K562 (cell line): ENCODE results near the gene ROBO1. TPM values are rescaled to one million over a fixed set of nuclear protein-coding genes. Genes with fewer than 3 reads are reported as not detected.

Experiments
- ATAC-seq: fragments of 200-7000 bp; cut with Tn5 transposase; 3 replicates; pipeline ENCODE4 v1.9.1; 2020; ENCODE audit warnings: moderate library complexity
- BruUV-seq: library from RNA; stranded (reverse); fragments of 400-500 nt; replicated peaks from 2 replicates; lab custom pipeline; 2021; lab: Mats Ljungman, UMichigan
- CTCF ChIA-PET: fragments of 300-600 bp; formaldehyde crosslinking; extraction: SDS; loops from one replicate; lab custom pipeline; 2021; ENCODE audit warnings: low intra/inter-chr PET ratio; lab: Yijun Ruan, JAX
- POLR2A ChIA-PET: fragments of 300-600, 350-650 bp; sonication (Branson Sonifier 250); formaldehyde crosslinking; extraction: SDS; loops from one replicate; lab custom pipeline; 2021; ENCODE audit warnings: antibody characterized with exemption, inconsistent platforms; lab: Yijun Ruan, JAX
- DNase-seq, 4 experiments: peaks; one replicate each; pipeline versions ENCODE4 v3.0.0 to v3.0.0-alpha.2; 2011 to 2018; ENCODE audit warnings: low spot score in 3 of 4, mixed read lengths in 3 of 4; ENCODE audit errors: extremely low read depth in 1 of 4
- FAIRE-seq: peaks from 2 replicates; lab custom pipeline; 2011; peaks lifted over from hg19 to GRCh38; lab: Jason Lieb, UNC
- H2AFZ ChIP-seq: 2 replicates; pipeline ENCODE4 v1.6.0; 2011; ENCODE audit warnings: low read depth, low read length, control low read depth, inconsistent platforms
- H3K27ac ChIP-seq: fragments of 200-600 bp; 3 replicates; pipeline ENCODE4 v1.8.0; 2011; ENCODE audit warnings: low read depth, mild to moderate bottlenecking, control low read depth, inconsistent platforms, low read length, moderate library complexity, mixed read lengths; ENCODE audit errors: extremely low read depth
- H3K27me3 ChIP-seq, 2 experiments: fragments of 300-600 bp in 1 of 2; 2 replicates in 1 of 2; 3 replicates in 1 of 2; pipeline versions ENCODE4 v1.6.0 to v1.8.0; 2011; ENCODE audit warnings: inconsistent platforms in 2 of 2, low read length in 2 of 2, mild to moderate bottlenecking in 1 of 2, mixed read lengths in 1 of 2, moderate library complexity in 1 of 2; ENCODE audit not compliant: control insufficient read depth in 2 of 2, insufficient read depth in 2 of 2
- H3K36me3 ChIP-seq: fragments of 300-600 bp; 3 replicates; pipeline ENCODE4 v1.8.0; 2011; ENCODE audit warnings: mild to moderate bottlenecking, low read length, inconsistent platforms; ENCODE audit not compliant: control insufficient read depth, insufficient read depth
- H3K4me1 ChIP-seq, 2 experiments: fragments of 200-600 bp in 1 of 2; replicated peaks in 1 of 2; 2 replicates in 1 of 2; 3 replicates in 1 of 2; pipeline versions ENCODE4 v1.5.1 to v1.8.0; 2011; ENCODE audit warnings: inconsistent platforms in 2 of 2, low read length in 2 of 2, mild to moderate bottlenecking in 1 of 2, mixed read lengths in 1 of 2, moderate library complexity in 1 of 2; ENCODE audit not compliant: control insufficient read depth in 2 of 2, insufficient read depth in 2 of 2
- H3K4me2 ChIP-seq: 2 replicates; pipeline ENCODE4 v1.6.1; 2011; ENCODE audit warnings: low read length, control low read depth, inconsistent platforms, mixed read lengths; ENCODE audit not compliant: insufficient read depth
- H3K4me3 ChIP-seq: fragments of 200-600 bp; sonication (generic), shearing (Covaris generic); 2 replicates; pipeline ENCODE4 v1.5.1; 2016; ENCODE audit warnings: control low read depth, inconsistent platforms
- H3K79me2 ChIP-seq: fragments of 200-600 bp; 3 replicates; pipeline ENCODE4 v1.8.0; 2011; ENCODE audit warnings: low read length, inconsistent platforms; ENCODE audit not compliant: control insufficient read depth, insufficient read depth
- H3K9ac ChIP-seq, 2 experiments: 2 replicates each; pipeline versions ENCODE4 v1.6.0 to v1.6.1; 2011; ENCODE audit warnings: low read depth in 2 of 2, low read length in 2 of 2, control low read depth in 1 of 2, inconsistent platforms in 1 of 2, mild to moderate bottlenecking in 1 of 2, mixed read lengths in 1 of 2; ENCODE audit not compliant: insufficient read depth in 1 of 2
- H3K9me1 ChIP-seq: one replicate; pipeline ENCODE4 v1.6.0; 2011; ENCODE audit warnings: inconsistent platforms, mild to moderate bottlenecking, low read length, moderate library complexity; ENCODE audit not compliant: control insufficient read depth, insufficient read depth
- H3K9me3 ChIP-seq: replicated peaks from 2 replicates; pipeline ENCODE4 v1.5.1; 2011; ENCODE audit warnings: low read depth, low read length, inconsistent platforms; ENCODE audit not compliant: control insufficient read depth, insufficient read depth
- H4K20me1 ChIP-seq: replicated peaks from 2 replicates; pipeline ENCODE4 v1.6.1; 2011; ENCODE audit warnings: low read length, inconsistent platforms, mixed read lengths; ENCODE audit not compliant: control insufficient read depth, insufficient read depth
- CBX8 ChIP-seq: fragments of 200-600 bp; sonication (generic); IDR thresholded peaks from 2 replicates; pipeline ENCODE4 v1.6.1; 2012; ENCODE audit warnings: borderline replicate concordance, mixed run types, low read depth, mild to moderate bottlenecking, moderate library complexity, mixed read lengths, low read length, control low read depth, inconsistent platforms; ENCODE audit not compliant: poor library complexity, severe bottlenecking; ENCODE audit errors: extremely low read depth
- DPF2 ChIP-seq: fragments of 450-650 bp; IDR thresholded peaks from 2 replicates; pipeline ENCODE4 v1.6.1; 2016
- ELF1 ChIP-seq: fragments of 200-800 bp; sonication (Bioruptor generic); IDR thresholded peaks from 2 replicates; pipeline ENCODE4 v1.6.1; 2016; ENCODE audit warnings: missing genetic modification characterization, missing compliant biosample characterization
- FOS ChIP-seq: IDR thresholded peaks from 3 replicates; pipeline ENCODE4 v1.6.1; 2011; ENCODE audit not compliant: insufficient read length; ENCODE audit errors: extremely low read depth
- FOXK2 ChIP-seq, 2 experiments: fragments of 450-650 bp; IDR thresholded peaks in 1 of 2; conservative IDR thresholded peaks in 1 of 2; 2 replicates each; pipeline ENCODE4 v1.6.1; 2016; ENCODE audit warnings: low read depth in 2 of 2, mild to moderate bottlenecking in 1 of 2
- HDAC6 ChIP-seq: IDR thresholded peaks from 2 replicates; pipeline ENCODE4 v1.6.1; 2012; ENCODE audit warnings: low read depth, mild to moderate bottlenecking, control low read depth, inconsistent platforms, low read length, moderate library complexity
- ID3 ChIP-seq, 2 experiments: fragments of 250-450 bp in 1 of 2; fragments of 450-650 bp in 1 of 2; sonication (Bioruptor Pico) in 1 of 2; IDR thresholded peaks; 2 replicates each; pipeline versions ENCODE4 v1.6.1 to v1.8.0; 2016 to 2021; ENCODE audit warnings: mild to moderate bottlenecking in 2 of 2, moderate library complexity in 2 of 2, missing compliant biosample characterization in 1 of 2, missing genetic modification characterization in 1 of 2
- SMARCE1 ChIP-seq: fragments of 450-650 bp; IDR thresholded peaks from 2 replicates; pipeline ENCODE4 v1.7.1; 2016; ENCODE audit warnings: mild to moderate bottlenecking
- WGBS: fragments of 100-300 bp; shearing (Covaris generic); methylation state at CpG from one replicate; pipeline ENCODE4 v1.1.6; 2016; ENCODE audit warnings: low coverage, mixed read lengths; ENCODE audit not compliant: insufficient coverage; ENCODE audit errors: missing lambda C conversion rate; 5-methylcytosine and 5-hydroxymethylcytosine counted together
- in situ Hi-C: fragments of 300-500 bp; cut with MboI; formaldehyde crosslinking; loops from 4 replicates; pipeline ENCODE4 v1.15.0; 2018; ENCODE audit warnings: inconsistent platforms, mixed read lengths
- intact Hi-C: fragments of 100-400 bp; cut with micrococcal nuclease; formaldehyde crosslinking; loops from 2 replicates; pipeline ENCODE4 v1.14.2; 2022
- polyA plus RNA-seq, 8 experiments: library from polyadenylated mRNA; depleted of rRNA in 4 of 8; stranded (reverse) in 5 of 8; unstranded in 3 of 8; fragments of >200 nt; fragmentation: Nextera tagmentation in 2 of 8; fragmentation: Illumina TruSeq in 1 of 8; extraction: Ambion mirVana in 2 of 8; extraction: Trizol in 1 of 8; gene quantifications; 2 replicates each; pipeline versions ENCODE4 v1.2.1 to v1.2.3, GENCODE V29; 2011 to 2014; ENCODE audit warnings: inconsistent platforms in 1 of 8, missing spikeins in 1 of 8
- total RNA-seq, 7 experiments: library from RNA; depleted of rRNA in 6 of 7; stranded (reverse); fragments of >200 nt in 6 of 7; fragmentation: Illumina TruSeq in 2 of 7; extraction: Trizol in 2 of 7; gene quantifications; 2 replicates each; pipeline versions ENCODE4 v1.2.1 to v1.2.3, GENCODE V29; 2011 to 2021; ENCODE audit warnings: low replicate concordance in 1 of 7

ROBO1 gene
- total and polyA plus RNA-seq, 9 of the 15 experiments (the other 6 are each of a cell fraction or from before 2014, with no cell fraction given), result 0.01 to 0.53 (median 0.17) TPM; not detected in 5

GRCh38 chr3:79012530-79012913 lies 755.3 kb downstream of the ROBO1 start:
- no peak for TF ChIP-seq ELF1
- TF ChIP-seq FOS, result no peak
- no peak for TF ChIP-seq HDAC6
- no peak for TF ChIP-seq CBX8
- no peak for TF ChIP-seq ID3 (CRISPR knock-in tag; IDR thresholded peaks at IDR 0.05)
- no peak for TF ChIP-seq ID3 (tag; IDR thresholded peaks at IDR 0.05)
- no peak for TF ChIP-seq FOXK2 (conservative IDR thresholded peaks at IDR 0.05 in 1 of 2, IDR thresholded peaks at IDR 0.05 in 1 of 2; ENCODE audit: low read depth in 2 of 2)
- TF ChIP-seq SMARCE1, result no peak
- TF ChIP-seq DPF2, result no peak
- TF ChIP-seq, all 486 proteins: peak for 0
- no TSS peak for BruUV-seq
- ATAC-seq (no peak), FAIRE-seq (no peak), DNase-seq (no peak)
- H3K27ac ChIP-seq, result no peak overlapping the region
- CTCF ChIA-PET, result no interaction called here
- no peak overlapping the region for H3K4me2 ChIP-seq
- no peaks in the 10 kb centered on the region for H3K9me1 ChIP-seq
- in situ Hi-C loops (no loop called here), intact Hi-C loops (no loop called here)
- H3K9me3 ChIP-seq, result no peaks in the 10 kb centered on the region
- WGBS, result 0% methylated on average over 2 of the region's 2 CpGs
- no peaks in the 10 kb centered on the region for H3K27me3 ChIP-seq
- H3K36me3 ChIP-seq, result no peaks in the 10 kb centered on the region
- no peaks in the 10 kb centered on the region for H3K79me2 ChIP-seq
- POLR2A ChIA-PET, result no interaction called here
- no peak overlapping the region for H3K9ac ChIP-seq
- H2AFZ ChIP-seq, result no peak overlapping the region
- H4K20me1 ChIP-seq, result no peaks in the 10 kb centered on the region
- no peak overlapping the region for H3K4me3 ChIP-seq
- no peaks in the 10 kb centered on the region for H3K4me1 ChIP-seq
